BLaER1 treated with 17β-estradiol and CSF1 and Interleukin-3, amounts not matched to agents 10 nM and 100 nM (cell line): ENCODE data around the gene ARID3C.

Experiments
- H3K27ac ChIP-seq, 11 experiments: shearing (Covaris generic); formaldehyde crosslinking; 2 replicates each; pipeline ENCODE4 v1.8.1; 2022
- H3K27me3 ChIP-seq, 11 experiments: shearing (Covaris generic); formaldehyde crosslinking; 2 replicates each; pipeline ENCODE4 v1.8.1; 2022
- H3K36me3 ChIP-seq, 11 experiments: shearing (Covaris generic); formaldehyde crosslinking; 2 replicates each; pipeline ENCODE4 v1.8.1; 2022
- H3K4me1 ChIP-seq, 10 experiments: shearing (Covaris generic); formaldehyde crosslinking; 2 replicates each; pipeline ENCODE4 v1.8.1; 2022
- H3K4me2 ChIP-seq, 11 experiments: shearing (Covaris generic); formaldehyde crosslinking; 2 replicates each; pipeline ENCODE4 v1.8.1; 2022
- H3K4me3 ChIP-seq, 10 experiments: shearing (Covaris generic); formaldehyde crosslinking; 2 replicates each; pipeline ENCODE4 v1.8.1; 2022
- H3K9ac ChIP-seq, 11 experiments: shearing (Covaris generic); formaldehyde crosslinking; 2 replicates each; pipeline ENCODE4 v1.8.1; 2022
- H3K9me3 ChIP-seq, 11 experiments: shearing (Covaris generic); formaldehyde crosslinking; replicated peaks in 1 of 11; 2 replicates each; pipeline ENCODE4 v1.8.1; 2022
- H4K20me1 ChIP-seq, 11 experiments: shearing (Covaris generic); formaldehyde crosslinking; 2 replicates each; pipeline ENCODE4 v1.8.1; 2022
- Cebpa-rat ChIP-seq, 11 experiments: shearing (Covaris generic); IDR thresholded peaks; 2 replicates each; pipeline ENCODE4 v1.8.1; 2022

ARID3C gene

DNA sequence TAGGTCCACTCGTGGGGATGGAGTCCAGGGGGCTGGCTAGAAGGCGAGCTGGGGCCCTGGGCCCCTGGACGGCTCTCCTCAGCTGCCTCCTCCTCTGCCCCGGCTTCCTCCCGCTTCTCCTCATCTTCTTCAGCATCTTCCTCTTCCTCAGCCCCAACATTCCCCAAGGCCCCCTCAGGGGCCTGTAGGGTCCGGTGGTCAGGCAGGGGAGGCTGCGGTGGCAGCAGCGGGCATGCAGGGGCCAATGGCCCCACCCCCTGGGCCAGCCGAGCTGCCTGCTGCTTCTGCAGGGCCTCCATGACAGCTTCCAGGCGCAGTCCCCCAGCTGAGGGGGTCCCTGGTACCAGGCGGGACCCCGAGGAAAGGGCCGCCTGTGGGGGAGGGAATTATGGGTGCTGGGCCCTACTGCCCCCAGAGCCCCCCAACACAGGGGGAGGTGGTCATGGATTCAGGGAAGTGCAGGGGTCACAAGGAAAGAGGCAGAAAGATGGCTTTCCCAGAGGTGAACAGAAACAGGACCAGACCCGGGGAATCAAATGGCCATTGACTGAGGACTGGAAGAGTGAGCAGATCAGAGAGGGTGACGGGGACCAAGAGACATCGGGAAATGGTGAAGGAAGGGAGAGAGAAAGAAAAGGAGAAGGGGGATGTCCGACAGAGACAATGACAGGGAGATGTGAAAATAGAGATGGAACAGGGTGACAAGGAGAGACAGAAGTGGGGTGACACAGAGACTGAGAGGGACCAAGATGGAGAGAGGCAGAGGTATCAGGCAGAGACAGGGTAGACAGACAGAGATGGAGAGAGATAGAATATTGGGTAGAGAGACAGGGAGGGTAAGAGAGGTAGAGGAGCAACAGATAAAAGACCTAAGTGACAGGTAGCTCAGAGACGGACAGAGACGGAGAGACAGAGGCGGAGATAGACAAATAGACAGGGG lies 880 bp downstream of the ARID3C start:
- Histone ChIP-seq H3K4me3 (peak overlapping the region in 8 of 10 experiments; percentile 28 to 45 (median 41); a peak in 8 of 20 replicates), H4K20me1 (peaks cover 0 to 63% (median 39%) of the 10 kb centered on the region in 11 experiments; a peak in 14 of 22 replicates), H3K4me2 (peak overlapping the region; percentile 52 to 92 (median 71); a peak in 20 of 22 replicates), H3K9me3 (peaks cover 0 to 9% (median 6%) of the 10 kb centered on the region in 11 experiments; a peak in 15 of 22 replicates), H3K36me3 (peaks cover 0 to 5% (median 0%) of the 10 kb centered on the region in 11 experiments; a peak in 3 of 22 replicates), H3K27me3 (peaks cover 87 to 94% (median 89%) of the 10 kb centered on the region in 11 experiments), H3K9ac (no peak overlapping the region), H3K27ac (no peak overlapping the region), H3K4me1 (peaks cover 0 to 19% (median 7%) of the 10 kb centered on the region in 10 experiments; a peak in 11 of 20 replicates)
- no peak for TF ChIP-seq Cebpa-rat (IDR thresholded peaks at IDR 0.05)

GRCh38 chr9:34625186-34625486 lies 3.7 kb downstream of the ARID3C start:
- Histone ChIP-seq H3K27ac (no peak overlapping the region), H3K9me3 (peaks cover 13 to 37% (median 27%) of the 10 kb centered on the region in 11 experiments; a peak in 20 of 22 replicates), H3K4me1 (peaks cover 0 to 26% (median 7%) of the 10 kb centered on the region in 10 experiments; a peak in 13 of 20 replicates), H4K20me1 (peaks cover 0 to 39% (median 20%) of the 10 kb centered on the region in 11 experiments; a peak in 14 of 22 replicates), H3K9ac (no peak overlapping the region), H3K36me3 (no peaks in the 10 kb centered on the region; a peak in 1 of 22 replicates), H3K27me3 (peaks cover 90 to 100% (median 100%) of the 10 kb centered on the region in 11 experiments), H3K4me3 (no peak overlapping the region), H3K4me2 (no peak overlapping the region)
- no peak for TF ChIP-seq Cebpa-rat (IDR thresholded peaks at IDR 0.05)

GRCh38 chr9:34624475-34625185 lies 4.2 kb downstream of the ARID3C start:
- Histone ChIP-seq H3K36me3 (no peaks in the 10 kb centered on the region; a peak in 1 of 22 replicates), H3K27me3 (peaks cover 90 to 100% (median 100%) of the 10 kb centered on the region in 11 experiments)
- no peak for TF ChIP-seq Cebpa-rat (IDR thresholded peaks at IDR 0.05)

DNA sequence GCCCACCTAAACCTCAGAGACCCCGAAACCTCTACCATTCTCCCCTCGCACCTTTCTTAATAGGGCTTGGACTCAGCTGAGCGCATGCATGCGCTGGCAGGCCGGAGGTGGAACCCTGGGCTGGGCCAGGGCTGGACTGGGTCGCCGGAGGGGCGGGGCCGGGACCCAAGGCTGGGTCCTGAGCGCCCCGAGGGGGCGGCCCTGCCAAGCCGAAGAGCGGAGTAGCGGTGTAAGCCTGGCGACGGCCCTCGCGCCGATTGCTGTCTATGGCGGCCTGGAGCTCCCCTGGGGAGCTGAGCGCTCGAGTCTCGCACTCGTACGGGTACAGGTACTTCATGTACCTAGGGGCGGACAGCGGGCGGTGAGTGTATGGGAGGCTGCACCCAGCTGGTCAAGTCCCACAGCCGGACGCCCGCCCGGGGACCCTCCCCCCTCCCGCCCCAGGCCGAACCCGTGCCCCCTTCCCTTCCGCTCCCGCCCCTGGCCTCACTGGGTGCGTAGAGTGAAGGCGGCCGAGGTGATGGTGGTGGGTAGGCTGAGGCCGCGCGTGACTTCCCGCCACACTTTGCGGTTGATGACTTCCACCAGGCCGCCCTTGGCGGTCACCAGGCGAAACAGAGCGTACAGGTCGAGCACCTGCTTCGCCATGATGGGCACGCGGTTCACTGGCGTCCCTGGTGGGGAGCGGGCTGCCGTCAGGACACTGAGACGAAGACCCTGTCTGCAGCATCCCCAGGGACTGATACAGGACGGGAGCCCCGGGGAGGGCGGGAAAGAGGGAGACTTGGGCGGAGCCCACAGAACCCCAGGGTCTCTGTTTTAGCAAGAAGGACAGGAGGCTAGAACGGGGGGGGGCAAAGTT lies 5.3 kb downstream of the ARID3C start:
- TF ChIP-seq Cebpa-rat (IDR thresholded peaks at IDR 0.05), result no peak
- H3K27ac ChIP-seq, result no peak overlapping the region
- peaks cover 0 to 24% (median 11%) of the 10 kb centered on the region in 11 experiments; a peak in 13 of 22 replicates for H4K20me1 ChIP-seq
- peaks cover 8 to 28% (median 15%) of the 10 kb centered on the region in 10 experiments; a peak in 19 of 20 replicates for H3K4me1 ChIP-seq
- no peak overlapping the region for H3K4me2 ChIP-seq
- peaks cover 18 to 44% (median 30%) of the 10 kb centered on the region in 11 experiments; a peak in 20 of 22 replicates for H3K9me3 ChIP-seq
- peaks cover 0 to 2% (median 0%) of the 10 kb centered on the region in 11 experiments; a peak in 2 of 22 replicates for H3K36me3 ChIP-seq
- H3K4me3 ChIP-seq, result 0 out of 20 replicates have a peak overlapping the region, but pooled peaks of 1 of the 10 experiments have one; percentile 31
- peaks cover 80 to 100% (median 98%) of the 10 kb centered on the region in 11 experiments for H3K27me3 ChIP-seq
- H3K9ac ChIP-seq, result no peak overlapping the region

More at GRCh38 chr9:34624475-34625185, 4.2 kb downstream of the ARID3C start:
- Histone ChIP-seq H3K4me1 (peaks cover 3 to 31% (median 10%) of the 10 kb centered on the region in 10 experiments; a peak in 19 of 20 replicates), H4K20me1 (peaks cover 0 to 34% (median 18%) of the 10 kb centered on the region in 11 experiments; a peak in 14 of 22 replicates), H3K4me3 (no peak overlapping the region), H3K9ac (no peak overlapping the region), H3K4me2 (no peak overlapping the region), H3K27ac (no peak overlapping the region), H3K9me3 (peaks cover 18 to 42% (median 30%) of the 10 kb centered on the region in 11 experiments; a peak in 20 of 22 replicates)

DNA sequence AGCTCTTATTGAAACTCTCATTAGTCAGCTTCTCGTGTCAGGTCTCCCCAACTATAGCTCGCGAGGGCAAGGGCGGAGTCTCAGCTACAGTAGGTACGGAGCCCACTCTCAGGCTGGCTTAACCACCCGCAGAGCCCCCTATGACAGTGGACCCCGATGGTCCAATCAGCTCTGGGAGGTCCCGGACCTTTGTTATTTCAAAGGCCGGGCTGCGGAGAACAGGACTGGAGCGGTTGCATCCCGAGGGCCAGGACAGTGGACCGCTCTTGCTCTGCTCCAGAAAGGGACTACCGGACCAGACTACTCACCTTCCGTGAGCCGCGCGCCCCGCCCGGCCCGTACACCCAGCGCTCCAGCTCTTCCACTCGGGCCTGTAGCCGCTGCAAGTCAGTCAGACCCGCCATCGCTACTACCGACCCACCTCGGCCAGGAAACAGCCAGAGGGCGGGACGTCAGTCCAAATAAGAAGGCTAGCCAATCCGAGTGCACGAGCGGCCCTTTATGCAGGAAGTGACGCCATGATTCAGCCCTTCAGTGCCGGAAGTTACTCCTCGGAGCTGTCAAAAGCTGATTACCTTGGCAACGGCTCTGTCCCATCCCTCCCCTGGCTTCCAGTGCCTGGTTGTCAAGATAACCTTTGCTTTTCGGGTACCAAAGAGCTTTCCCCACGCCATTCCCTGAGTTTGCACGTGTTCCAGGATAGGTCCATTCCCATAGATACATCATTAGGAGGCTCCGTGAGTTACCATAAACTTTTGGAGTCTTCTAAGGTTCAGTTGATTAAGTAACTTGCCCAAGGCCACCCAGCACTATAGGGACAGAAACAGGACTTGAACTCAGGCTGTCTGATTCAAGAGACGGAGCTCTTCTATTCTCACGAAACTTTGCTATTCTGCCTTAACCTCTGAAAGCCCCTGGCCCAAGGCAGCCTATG lies 8.5 kb downstream of the ARID3C start, which contains the start of gene DCTN3:
Gene DCTN3, minus strand, starts transcription at position 435 of the 934 bp plus-strand sequence. Its CDS starts 31 bp downstream, at position 404.
- H3K9me3 ChIP-seq, result peaks cover 18 to 44% (median 30%) of the 10 kb centered on the region in 11 experiments; a peak in 20 of 22 replicates
- peak within 1 kb of the TSS; percentile 67 to 79 (median 77); a peak in 21 of 22 replicates for H3K9ac ChIP-seq
- peak within 1 kb of the TSS; percentile 75 to 90 (median 85) for H3K4me2 ChIP-seq
- H3K27me3 ChIP-seq, result peaks cover 47 to 72% (median 65%) of the 10 kb centered on the region in 11 experiments
- H3K4me1 ChIP-seq, result peaks cover 6 to 16% (median 11%) of the 10 kb centered on the region in 10 experiments; a peak in 17 of 20 replicates
- no peak for TF ChIP-seq Cebpa-rat (IDR thresholded peaks at IDR 0.05)
- peak within 1 kb of the TSS in 10 of 11 experiments; percentile 32 to 69 (median 54); a peak in 15 of 22 replicates for H3K27ac ChIP-seq
- H4K20me1 ChIP-seq, result peaks cover 0 to 5% (median 0%) of the 10 kb centered on the region in 11 experiments; a peak in 3 of 22 replicates
- H3K4me3 ChIP-seq, result peak within 1 kb of the TSS; percentile 70 to 80 (median 74)
- H3K36me3 ChIP-seq, result peaks cover 0 to 30% (median 20%) of the 10 kb centered on the region in 11 experiments; a peak in 14 of 22 replicates

- H3K4me1 ChIP-seq, result peaks cover 26 to 36% (median 33%) of the 10 kb centered on the region in 10 experiments
- no peaks in the 10 kb centered on the region for H4K20me1 ChIP-seq
- H3K9me3 ChIP-seq, result peaks cover 0 to 8% (median 4%) of the 10 kb centered on the region in 11 experiments; a peak in 16 of 22 replicates
- H3K4me3 ChIP-seq, result no peak overlapping the region
- H3K4me2 ChIP-seq, result no peak overlapping the region
- H3K9ac ChIP-seq, result no peak overlapping the region
- peaks cover 5 to 20% (median 13%) of the 10 kb centered on the region in 11 experiments; a peak in 21 of 22 replicates for H3K27me3 ChIP-seq
- peaks cover 0 to 37% (median 22%) of the 10 kb centered on the region in 11 experiments; a peak in 15 of 22 replicates for H3K36me3 ChIP-seq
- no peak overlapping the region for H3K27ac ChIP-seq
- no peak for TF ChIP-seq Cebpa-rat (IDR thresholded peaks at IDR 0.05)
Observed at GRCh38 chr9:34615132-34615531, 13.7 kb downstream of the ARID3C start.
